HepG2 (cell line): ENCODE measurements around the gene ADAMTSL4. TPM values are rescaled to one million over a fixed set of nuclear protein-coding genes. Genes with fewer than 3 reads are reported as not detected.
A peak's percentile ranks its signal among the peaks of the same experiment; 100 is the strongest.

Experiments used
- GABPA ChIP-seq, 2 experiments: IDR thresholded peaks; 2 replicates each; pipeline ENCODE4 v1.6.1; 2011 to 2016; ENCODE audit warnings: low read depth in 2 of 2, low read length in 1 of 2, missing biosample characterization in 1 of 2, missing genetic modification characterization in 1 of 2
- GATAD2A ChIP-seq: IDR thresholded peaks from 2 replicates; pipeline ENCODE4 v1.6.1; 2016
- MTA1 ChIP-seq: sonication (generic); formaldehyde crosslinking; IDR thresholded peaks from 2 replicates; pipeline ENCODE4 v1.4.0; 2020; ENCODE audit warnings: missing genetic modification reagents, mild to moderate bottlenecking, borderline replicate concordance
- NR3C1 ChIP-seq: sonication (generic); formaldehyde crosslinking; IDR thresholded peaks from 2 replicates; pipeline ENCODE4 v1.4.0; 2020; ENCODE audit warnings: missing genetic modification reagents
- POLR2G ChIP-seq: fragments of 200-400 bp; formaldehyde crosslinking; IDR thresholded peaks from 2 replicates; pipeline ENCODE4 v1.6.1; 2018; ENCODE audit warnings: mild to moderate bottlenecking, low read depth, low read length, moderate library complexity
- SOX13 ChIP-seq, 3 experiments: fragments of 450-650 bp in 1 of 3; sonication (generic) in 1 of 3; formaldehyde crosslinking in 1 of 3; IDR thresholded peaks in 2 of 3; conservative IDR thresholded peaks in 1 of 3; 2 replicates each; pipeline versions ENCODE4 v1.5.0 to v1.6.1; 2016 to 2020; ENCODE audit warnings: antibody characterized with exemption in 1 of 3, mild to moderate bottlenecking in 1 of 3, missing compliant biosample characterization in 1 of 3, missing genetic modification reagents in 1 of 3, moderate library complexity in 1 of 3
- TBP ChIP-seq: sonication (generic); formaldehyde crosslinking; IDR thresholded peaks from 2 replicates; pipeline ENCODE4 v1.5.0; 2020; ENCODE audit warnings: missing genetic modification reagents
- ZNF143 ChIP-seq: sonication (generic); formaldehyde crosslinking; IDR thresholded peaks from 2 replicates; pipeline ENCODE4 v1.4.0; 2020; ENCODE audit warnings: missing genetic modification reagents
- ZNF225 ChIP-seq: sonication (generic); formaldehyde crosslinking; IDR thresholded peaks from 2 replicates; pipeline ENCODE4 v1.4.0; 2020; ENCODE audit warnings: mild to moderate bottlenecking, missing genetic modification reagents
- ZNF263 ChIP-seq: sonication (generic); formaldehyde crosslinking; IDR thresholded peaks from 2 replicates; pipeline ENCODE4 v1.4.0; 2020; ENCODE audit warnings: missing genetic modification reagents
- polyA plus RNA-seq, 8 experiments: library from polyadenylated mRNA; depleted of rRNA in 3 of 8; stranded (reverse) in 7 of 8; unstranded in 1 of 8; fragments of >200 nt; fragmentation: Illumina TruSeq in 4 of 8; extraction: Trizol in 4 of 8; gene quantifications; 2 replicates each; pipeline versions ENCODE4 v1.2.1 to v1.2.3, GENCODE V29; 2011 to 2016; ENCODE audit warnings: low read depth in 4 of 8, missing spikeins in 1 of 8, mixed read lengths in 1 of 8; ENCODE audit not compliant: insufficient read depth in 1 of 8
- total RNA-seq, 5 experiments: library from RNA; depleted of rRNA; stranded (reverse); fragments of >200 nt; fragmentation: Illumina TruSeq; extraction: Trizol; gene quantifications; 2 replicates each; pipeline ENCODE4 v1.2.3, GENCODE V29; 2016; ENCODE audit warnings: low read depth in 1 of 5
- TF ChIP-seq, protein P1 (sequence below): sonication (generic); formaldehyde crosslinking; IDR thresholded peaks from 2 replicates; pipeline ENCODE4 v1.9.0; 2022; ENCODE audit warnings: missing genetic modification reagents, mild to moderate bottlenecking, borderline replicate concordance
- TF ChIP-seq, protein P2 (sequence below): sonication (generic); formaldehyde crosslinking; IDR thresholded peaks from 2 replicates; pipeline ENCODE4 v1.8.0; 2023; ENCODE audit warnings: mild to moderate bottlenecking, missing genetic modification reagents
- TF ChIP-seq, protein P3 (sequence below): sonication (generic); formaldehyde crosslinking; IDR thresholded peaks from 2 replicates; pipeline ENCODE4 v1.5.0; 2020; ENCODE audit warnings: missing genetic modification reagents
- TF ChIP-seq, protein P4 (sequence below): sonication (generic); formaldehyde crosslinking; IDR thresholded peaks from 2 replicates; pipeline ENCODE4 v1.5.0; 2020; ENCODE audit warnings: mild to moderate bottlenecking, missing genetic modification reagents, borderline replicate concordance
- TF ChIP-seq, protein P5 (sequence below): sonication (generic); formaldehyde crosslinking; IDR thresholded peaks from 2 replicates; pipeline ENCODE4 v1.5.0; 2020; ENCODE audit warnings: mild to moderate bottlenecking, low read depth, missing genetic modification reagents, borderline replicate concordance

The ADAMTSL4 gene
- total and polyA plus RNA-seq, 2 of the 13 experiments (the other 11 are each of a cell fraction or from before 2014, with no cell fraction given), result 3.9 to 16.4 TPM

DNA sequence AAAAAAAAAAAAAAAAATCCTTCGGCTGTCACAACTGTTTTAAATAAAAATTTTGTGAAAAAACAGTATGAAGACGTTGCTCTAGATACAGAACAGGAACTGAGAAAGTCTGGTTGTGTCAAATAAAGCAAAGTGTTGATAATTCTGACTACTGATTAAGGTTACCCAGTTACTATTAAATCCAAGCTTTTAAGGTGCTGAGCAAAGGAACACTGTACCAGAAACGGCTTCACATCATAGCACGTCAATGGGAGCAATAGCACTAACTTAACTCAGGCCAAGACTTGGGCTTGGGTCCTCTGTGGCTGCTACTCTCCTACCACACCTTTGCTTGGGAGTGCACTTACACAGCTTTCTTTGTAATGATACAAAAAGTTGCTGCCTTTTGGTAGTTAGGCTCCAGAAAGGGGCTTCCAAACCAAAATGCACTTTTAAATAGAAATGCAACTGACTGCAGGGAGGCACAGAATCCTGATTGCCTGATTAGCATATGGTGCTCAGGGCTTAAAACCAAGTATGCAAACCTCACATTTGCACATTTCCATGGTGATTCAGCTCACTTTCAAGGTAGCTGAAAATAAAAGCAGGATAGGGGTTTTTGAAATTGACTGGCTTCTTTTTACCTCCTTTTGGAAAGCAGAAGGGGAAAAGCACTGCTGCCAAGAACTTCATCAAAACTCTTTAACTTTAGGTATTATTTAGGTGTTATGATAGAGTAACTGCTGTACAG, 23.9 kb downstream of the ADAMTSL4 start (continued):
- TF ChIP-seq POLR2G, result peak; percentile 60; the same call in 1 of the 2 replicates
- TF ChIP-seq, protein P1, sequence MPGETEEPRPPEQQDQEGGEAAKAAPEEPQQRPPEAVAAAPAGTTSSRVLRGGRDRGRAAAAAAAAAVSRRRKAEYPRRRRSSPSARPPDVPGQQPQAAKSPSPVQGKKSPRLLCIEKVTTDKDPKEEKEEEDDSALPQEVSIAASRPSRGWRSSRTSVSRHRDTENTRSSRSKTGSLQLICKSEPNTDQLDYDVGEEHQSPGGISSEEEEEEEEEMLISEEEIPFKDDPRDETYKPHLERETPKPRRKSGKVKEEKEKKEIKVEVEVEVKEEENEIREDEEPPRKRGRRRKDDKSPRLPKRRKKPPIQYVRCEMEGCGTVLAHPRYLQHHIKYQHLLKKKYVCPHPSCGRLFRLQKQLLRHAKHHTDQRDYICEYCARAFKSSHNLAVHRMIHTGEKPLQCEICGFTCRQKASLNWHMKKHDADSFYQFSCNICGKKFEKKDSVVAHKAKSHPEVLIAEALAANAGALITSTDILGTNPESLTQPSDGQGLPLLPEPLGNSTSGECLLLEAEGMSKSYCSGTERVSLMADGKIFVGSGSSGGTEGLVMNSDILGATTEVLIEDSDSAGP (CRISPR knock-in tag), result no peak
- TF ChIP-seq MTA1 (CRISPR knock-in tag), result no peak
- TF ChIP-seq, protein P2, sequence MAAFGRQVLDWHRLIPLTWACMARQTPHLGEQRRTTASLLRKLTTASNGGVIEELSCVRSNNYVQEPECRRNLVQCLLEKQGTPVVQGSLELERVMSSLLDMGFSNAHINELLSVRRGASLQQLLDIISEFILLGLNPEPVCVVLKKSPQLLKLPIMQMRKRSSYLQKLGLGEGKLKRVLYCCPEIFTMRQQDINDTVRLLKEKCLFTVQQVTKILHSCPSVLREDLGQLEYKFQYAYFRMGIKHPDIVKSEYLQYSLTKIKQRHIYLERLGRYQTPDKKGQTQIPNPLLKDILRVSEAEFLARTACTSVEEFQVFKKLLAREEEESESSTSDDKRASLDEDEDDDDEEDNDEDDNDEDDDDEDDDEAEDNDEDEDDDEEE (CRISPR knock-in tag), result no peak
- TF ChIP-seq, protein P3, sequence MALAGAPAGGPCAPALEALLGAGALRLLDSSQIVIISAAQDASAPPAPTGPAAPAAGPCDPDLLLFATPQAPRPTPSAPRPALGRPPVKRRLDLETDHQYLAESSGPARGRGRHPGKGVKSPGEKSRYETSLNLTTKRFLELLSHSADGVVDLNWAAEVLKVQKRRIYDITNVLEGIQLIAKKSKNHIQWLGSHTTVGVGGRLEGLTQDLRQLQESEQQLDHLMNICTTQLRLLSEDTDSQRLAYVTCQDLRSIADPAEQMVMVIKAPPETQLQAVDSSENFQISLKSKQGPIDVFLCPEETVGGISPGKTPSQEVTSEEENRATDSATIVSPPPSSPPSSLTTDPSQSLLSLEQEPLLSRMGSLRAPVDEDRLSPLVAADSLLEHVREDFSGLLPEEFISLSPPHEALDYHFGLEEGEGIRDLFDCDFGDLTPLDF, result no peak
- TF ChIP-seq NR3C1, result no peak
- no peak for TF ChIP-seq GABPA (IDR thresholded peaks at IDR 0.05; ENCODE audit: low read depth, low read length)
- no peak for TF ChIP-seq GABPA (CRISPR knock-in tag; IDR thresholded peaks at IDR 0.05; ENCODE audit: low read depth)
- TF ChIP-seq, protein P4, sequence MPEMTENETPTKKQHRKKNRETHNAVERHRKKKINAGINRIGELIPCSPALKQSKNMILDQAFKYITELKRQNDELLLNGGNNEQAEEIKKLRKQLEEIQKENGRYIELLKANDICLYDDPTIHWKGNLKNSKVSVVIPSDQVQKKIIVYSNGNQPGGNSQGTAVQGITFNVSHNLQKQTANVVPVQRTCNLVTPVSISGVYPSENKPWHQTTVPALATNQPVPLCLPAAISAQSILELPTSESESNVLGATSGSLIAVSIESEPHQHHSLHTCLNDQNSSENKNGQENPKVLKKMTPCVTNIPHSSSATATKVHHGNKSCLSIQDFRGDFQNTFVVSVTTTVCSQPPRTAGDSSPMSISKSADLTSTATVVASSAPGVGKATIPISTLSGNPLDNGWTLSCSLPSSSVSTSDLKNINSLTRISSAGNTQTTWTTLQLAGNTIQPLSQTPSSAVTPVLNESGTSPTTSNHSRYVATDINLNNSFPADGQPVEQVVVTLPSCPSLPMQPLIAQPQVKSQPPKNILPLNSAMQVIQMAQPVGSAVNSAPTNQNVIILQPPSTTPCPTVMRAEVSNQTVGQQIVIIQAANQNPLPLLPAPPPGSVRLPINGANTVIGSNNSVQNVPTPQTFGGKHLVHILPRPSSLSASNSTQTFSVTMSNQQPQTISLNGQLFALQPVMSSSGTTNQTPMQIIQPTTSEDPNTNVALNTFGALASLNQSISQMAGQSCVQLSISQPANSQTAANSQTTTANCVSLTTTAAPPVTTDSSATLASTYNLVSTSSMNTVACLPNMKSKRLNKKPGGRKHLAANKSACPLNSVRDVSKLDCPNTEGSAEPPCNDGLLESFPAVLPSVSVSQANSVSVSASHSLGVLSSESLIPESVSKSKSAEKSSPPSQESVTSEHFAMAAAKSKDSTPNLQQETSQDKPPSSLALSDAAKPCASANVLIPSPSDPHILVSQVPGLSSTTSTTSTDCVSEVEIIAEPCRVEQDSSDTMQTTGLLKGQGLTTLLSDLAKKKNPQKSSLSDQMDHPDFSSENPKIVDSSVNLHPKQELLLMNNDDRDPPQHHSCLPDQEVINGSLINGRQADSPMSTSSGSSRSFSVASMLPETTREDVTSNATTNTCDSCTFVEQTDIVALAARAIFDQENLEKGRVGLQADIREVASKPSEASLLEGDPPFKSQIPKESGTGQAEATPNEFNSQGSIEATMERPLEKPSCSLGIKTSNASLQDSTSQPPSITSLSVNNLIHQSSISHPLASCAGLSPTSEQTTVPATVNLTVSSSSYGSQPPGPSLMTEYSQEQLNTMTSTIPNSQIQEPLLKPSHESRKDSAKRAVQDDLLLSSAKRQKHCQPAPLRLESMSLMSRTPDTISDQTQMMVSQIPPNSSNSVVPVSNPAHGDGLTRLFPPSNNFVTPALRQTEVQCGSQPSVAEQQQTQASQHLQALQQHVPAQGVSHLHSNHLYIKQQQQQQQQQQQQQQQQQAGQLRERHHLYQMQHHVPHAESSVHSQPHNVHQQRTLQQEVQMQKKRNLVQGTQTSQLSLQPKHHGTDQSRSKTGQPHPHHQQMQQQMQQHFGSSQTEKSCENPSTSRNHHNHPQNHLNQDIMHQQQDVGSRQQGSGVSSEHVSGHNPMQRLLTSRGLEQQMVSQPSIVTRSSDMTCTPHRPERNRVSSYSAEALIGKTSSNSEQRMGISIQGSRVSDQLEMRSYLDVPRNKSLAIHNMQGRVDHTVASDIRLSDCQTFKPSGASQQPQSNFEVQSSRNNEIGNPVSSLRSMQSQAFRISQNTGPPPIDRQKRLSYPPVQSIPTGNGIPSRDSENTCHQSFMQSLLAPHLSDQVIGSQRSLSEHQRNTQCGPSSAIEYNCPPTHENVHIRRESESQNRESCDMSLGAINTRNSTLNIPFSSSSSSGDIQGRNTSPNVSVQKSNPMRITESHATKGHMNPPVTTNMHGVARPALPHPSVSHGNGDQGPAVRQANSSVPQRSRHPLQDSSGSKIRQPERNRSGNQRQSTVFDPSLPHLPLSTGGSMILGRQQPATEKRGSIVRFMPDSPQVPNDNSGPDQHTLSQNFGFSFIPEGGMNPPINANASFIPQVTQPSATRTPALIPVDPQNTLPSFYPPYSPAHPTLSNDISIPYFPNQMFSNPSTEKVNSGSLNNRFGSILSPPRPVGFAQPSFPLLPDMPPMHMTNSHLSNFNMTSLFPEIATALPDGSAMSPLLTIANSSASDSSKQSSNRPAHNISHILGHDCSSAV (CRISPR knock-in tag), result no peak
- TF ChIP-seq GATAD2A (CRISPR knock-in tag), result no peak
- no peak for TF ChIP-seq ZNF263 (CRISPR knock-in tag)
- TF ChIP-seq, protein P5, sequence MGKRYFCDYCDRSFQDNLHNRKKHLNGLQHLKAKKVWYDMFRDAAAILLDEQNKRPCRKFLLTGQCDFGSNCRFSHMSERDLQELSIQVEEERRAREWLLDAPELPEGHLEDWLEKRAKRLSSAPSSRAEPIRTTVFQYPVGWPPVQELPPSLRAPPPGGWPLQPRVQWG (CRISPR knock-in tag), result no peak
- no peak for TF ChIP-seq TBP
- TF ChIP-seq ZNF143 (CRISPR knock-in tag), result no peak
- no peak for TF ChIP-seq SOX13 (IDR thresholded peaks at IDR 0.05)
- no peak for TF ChIP-seq SOX13 (CRISPR knock-in tag; conservative IDR thresholded peaks at IDR 0.05 in 1 of 2, IDR thresholded peaks at IDR 0.05 in 1 of 2)
- no peak for TF ChIP-seq ZNF225 (CRISPR knock-in tag)
